ENCODE data around the gene GUCY1A2. TPM values are rescaled to one million over a fixed set of nuclear protein-coding genes. Genes with fewer than 3 reads are reported as not detected.

Gene GUCY1A2
- polyA plus RNA-seq, 1 donor from 2014 or later, result not detected

- no peaks in the 10 kb centered on the region for H3K4me1 Mint-ChIP-seq
- H3K27ac Mint-ChIP-seq, result no peak overlapping the region
- H3K9me3 Mint-ChIP-seq, result no peaks in the 10 kb centered on the region
- no peaks in the 10 kb centered on the region for H3K27me3 Mint-ChIP-seq
- no peaks in the 10 kb centered on the region for H3K36me3 Mint-ChIP-seq
- no peak overlapping the region for H3K4me3 Mint-ChIP-seq
Measured at GRCh38 chr11:106679581-106679980, 338.7 kb downstream of the GUCY1A2 start.

- Mint-ChIP-seq H3K4me3 (no peak overlapping the region), H3K36me3 (no peaks in the 10 kb centered on the region), H3K4me1 (no peaks in the 10 kb centered on the region), H3K27ac (no peak overlapping the region), H3K27me3 (no peaks in the 10 kb centered on the region), H3K9me3 (no peaks in the 10 kb centered on the region)
Measured at GRCh38 chr11:106679181-106679580, 339.1 kb downstream of the GUCY1A2 start.

DNA sequence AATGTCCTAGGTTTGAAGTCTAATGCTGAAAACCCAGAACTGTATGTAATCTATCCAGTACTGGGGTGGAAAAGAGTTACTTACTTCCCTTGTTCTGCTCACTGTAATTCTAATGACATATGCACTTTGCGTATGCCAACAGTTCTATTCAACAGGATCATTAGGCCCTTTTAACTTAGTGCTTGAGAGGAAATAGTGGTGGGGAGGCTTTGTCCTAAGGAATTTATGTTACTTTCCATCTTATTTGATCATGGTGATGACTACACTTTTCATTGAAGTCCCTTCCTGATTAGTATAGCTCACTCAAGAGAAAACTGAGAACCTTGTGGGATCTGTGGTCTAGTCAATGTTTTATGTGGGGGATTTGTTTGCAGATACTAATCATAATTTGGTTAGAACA lies 348.2 kb downstream of the GUCY1A2 start:
- Mint-ChIP-seq H3K4me1 (no peaks in the 10 kb centered on the region), H3K9me3 (peaks cover 0 to 4% (median 1%) of the 10 kb centered on the region in 3 donors), H3K27ac (no peak overlapping the region), H3K4me3 (no peak overlapping the region), H3K27me3 (no peaks in the 10 kb centered on the region), H3K36me3 (peaks cover 1% of the 10 kb centered on the region)

DNA sequence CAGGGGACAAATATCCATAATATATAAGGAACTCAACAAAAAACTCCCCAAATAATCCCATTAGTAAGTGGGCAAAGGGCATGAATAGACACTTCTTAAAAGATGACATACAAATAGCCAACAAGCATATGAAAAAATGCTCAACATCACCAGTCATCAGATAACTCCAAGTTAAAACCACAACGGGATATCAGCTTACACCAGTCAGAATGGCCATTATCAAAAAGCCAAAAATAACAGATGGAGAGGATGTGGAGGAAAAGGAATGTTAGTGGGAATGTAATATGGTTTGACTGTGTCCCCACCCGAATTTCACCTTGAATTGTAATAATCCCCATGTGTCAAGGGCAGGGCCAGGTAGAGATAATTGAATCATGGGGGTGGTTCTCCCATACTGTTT lies 350.1 kb downstream of the GUCY1A2 start:
- H3K36me3 Mint-ChIP-seq, result peaks cover 1% of the 10 kb centered on the region
- H3K9me3 Mint-ChIP-seq, result peaks cover 0 to 4% (median 1%) of the 10 kb centered on the region in 3 donors
- no peak overlapping the region for H3K27ac Mint-ChIP-seq
- no peaks in the 10 kb centered on the region for H3K27me3 Mint-ChIP-seq
- H3K4me1 Mint-ChIP-seq, result no peaks in the 10 kb centered on the region
- H3K4me3 Mint-ChIP-seq, result no peak overlapping the region

GRCh38 chr11:106656646-106657045 lies 361.6 kb downstream of the GUCY1A2 start:
- H3K27me3 Mint-ChIP-seq, result no peaks in the 10 kb centered on the region
- no peaks in the 10 kb centered on the region for H3K4me1 Mint-ChIP-seq
- no peak overlapping the region for H3K27ac Mint-ChIP-seq
- peaks cover 0 to 7% (median 3%) of the 10 kb centered on the region in 3 donors for H3K9me3 Mint-ChIP-seq
- H3K4me3 Mint-ChIP-seq, result no peak overlapping the region
- H3K36me3 Mint-ChIP-seq, result no peaks in the 10 kb centered on the region

GRCh38 chr11:106644824-106645223 lies 373.5 kb downstream of the GUCY1A2 start:
- Mint-ChIP-seq H3K36me3 (no peaks in the 10 kb centered on the region), H3K27ac (no peak overlapping the region), H3K4me3 (no peak overlapping the region), H3K9me3 (peaks cover 0 to 11% (median 6%) of the 10 kb centered on the region in 3 donors), H3K27me3 (no peaks in the 10 kb centered on the region), H3K4me1 (no peaks in the 10 kb centered on the region)

DNA sequence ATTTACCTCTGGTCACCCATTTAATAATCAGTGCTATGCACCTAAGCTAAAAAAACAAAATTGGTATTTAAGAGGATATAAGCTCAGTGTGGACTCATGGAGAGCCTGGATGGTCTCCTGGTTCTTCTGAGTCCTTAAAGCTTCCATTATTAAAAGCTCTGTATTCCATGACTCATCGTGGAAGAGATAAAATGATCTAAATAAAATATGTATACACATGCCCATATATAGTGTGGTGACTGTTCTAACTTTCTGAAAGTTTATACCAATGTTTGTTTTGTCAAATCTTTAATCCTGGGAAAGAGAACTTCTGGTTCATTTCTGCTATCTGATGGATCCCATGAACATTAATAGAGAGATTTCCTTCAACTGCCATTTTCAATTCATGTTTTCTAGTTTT lies 375.9 kb downstream of the GUCY1A2 start:
- H3K9me3 Mint-ChIP-seq, result peaks cover 0 to 13% (median 6%) of the 10 kb centered on the region in 3 donors
- no peaks in the 10 kb centered on the region for H3K4me1 Mint-ChIP-seq
- no peak overlapping the region for H3K4me3 Mint-ChIP-seq
- no peak overlapping the region for H3K27ac Mint-ChIP-seq
- no peaks in the 10 kb centered on the region for H3K27me3 Mint-ChIP-seq
- H3K36me3 Mint-ChIP-seq, result no peaks in the 10 kb centered on the region

DNA sequence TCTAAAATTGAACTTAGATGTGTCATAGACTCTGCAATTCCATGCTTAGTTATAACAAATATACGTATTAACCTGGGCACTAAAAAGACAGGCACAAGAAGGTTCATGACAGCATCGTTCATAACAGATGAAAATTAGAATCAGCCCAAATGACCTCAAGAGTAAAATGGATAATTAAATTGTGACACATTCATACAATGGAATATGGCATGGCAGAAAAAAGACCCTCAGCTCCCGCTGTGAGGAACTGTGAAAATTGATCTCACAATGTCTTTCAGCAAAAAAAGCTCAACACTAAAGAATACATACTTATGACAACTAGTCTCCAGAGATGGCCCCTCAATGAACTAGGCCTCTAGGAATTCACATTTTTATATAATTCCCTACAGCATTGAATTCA lies 386.0 kb downstream of the GUCY1A2 start:
- no peaks in the 10 kb centered on the region for H3K27me3 Mint-ChIP-seq

DNA sequence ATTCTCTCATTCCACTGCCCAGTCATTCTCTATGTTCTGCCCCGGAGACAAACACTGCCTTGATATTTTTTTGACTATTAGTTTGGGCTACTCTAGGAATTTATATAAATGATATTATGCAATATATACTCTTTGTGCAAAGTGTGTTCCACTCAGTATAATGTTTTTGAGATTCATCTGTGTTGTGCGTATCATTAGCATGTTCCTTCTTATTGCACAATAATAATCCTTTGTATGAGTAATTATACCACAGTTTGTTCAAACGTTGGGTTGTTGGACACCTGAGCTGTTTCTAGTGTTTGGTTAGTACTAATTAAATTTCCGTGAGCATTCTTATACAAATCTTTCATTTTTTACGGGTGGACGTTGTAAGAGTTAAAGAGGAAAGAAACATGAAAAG lies 390.6 kb downstream of the GUCY1A2 start:
- H3K27ac Mint-ChIP-seq, result no peak overlapping the region
- H3K4me1 Mint-ChIP-seq, result no peaks in the 10 kb centered on the region
- peaks cover 6 to 10% (median 8%) of the 10 kb centered on the region in 3 donors for H3K9me3 Mint-ChIP-seq
- no peak overlapping the region for H3K4me3 Mint-ChIP-seq
- H3K36me3 Mint-ChIP-seq, result no peaks in the 10 kb centered on the region
- no peaks in the 10 kb centered on the region for H3K27me3 Mint-ChIP-seq

More for the DNA sequence above, 386.0 kb downstream of the GUCY1A2 start:
- no peaks in the 10 kb centered on the region for H3K36me3 Mint-ChIP-seq
- no peak overlapping the region for H3K4me3 Mint-ChIP-seq
- H3K4me1 Mint-ChIP-seq, result no peaks in the 10 kb centered on the region
- H3K27ac Mint-ChIP-seq, result peak overlapping the region in 1 of 3 donors; percentile 51
- H3K9me3 Mint-ChIP-seq, result peaks cover 6 to 12% (median 7%) of the 10 kb centered on the region in 3 donors

DNA sequence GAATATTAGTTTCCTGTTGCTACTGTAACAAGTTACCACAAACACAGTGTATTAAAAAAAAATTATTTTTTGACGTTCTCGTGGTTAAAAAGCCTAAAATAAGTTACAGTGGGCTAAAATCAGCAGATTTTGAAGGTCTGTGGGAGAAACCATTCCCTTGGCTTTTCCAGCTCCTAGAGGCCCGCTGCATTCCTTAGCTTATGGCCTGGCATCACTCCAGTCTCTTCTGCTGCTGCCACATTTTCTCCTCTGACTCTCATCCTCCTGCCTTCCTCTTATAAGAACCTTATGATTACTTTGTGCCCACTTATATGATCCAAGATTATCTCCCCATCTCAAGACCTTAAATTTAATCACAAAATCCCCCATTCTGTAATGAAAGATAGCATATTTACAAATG lies 392.7 kb downstream of the GUCY1A2 start:
- H3K9me3 Mint-ChIP-seq, result peaks cover 4 to 16% (median 7%) of the 10 kb centered on the region in 3 donors
- H3K4me3 Mint-ChIP-seq, result no peak overlapping the region
- H3K36me3 Mint-ChIP-seq, result no peaks in the 10 kb centered on the region
- H3K4me1 Mint-ChIP-seq, result no peaks in the 10 kb centered on the region
- no peak overlapping the region for H3K27ac Mint-ChIP-seq
- H3K27me3 Mint-ChIP-seq, result no peaks in the 10 kb centered on the region

DNA sequence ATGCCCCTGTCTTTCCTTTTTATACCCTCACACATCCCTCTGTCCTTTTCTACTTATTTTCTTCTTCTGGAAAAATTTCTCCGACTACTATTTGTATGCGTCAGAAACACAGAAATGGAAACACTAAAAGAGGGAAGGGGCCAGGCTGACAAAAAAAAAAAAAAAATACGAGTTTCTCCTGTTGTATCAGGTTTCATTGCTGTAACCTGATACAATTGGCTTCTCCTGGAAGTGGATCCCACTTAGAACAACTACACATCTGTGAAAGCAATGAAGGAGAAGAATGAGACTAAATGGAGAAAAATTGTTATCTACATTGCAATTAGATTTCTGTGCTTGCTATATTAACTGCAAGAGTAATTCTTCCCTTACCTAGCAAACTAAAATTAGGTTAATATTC lies 393.9 kb downstream of the GUCY1A2 start:
- Mint-ChIP-seq H3K27me3 (no peaks in the 10 kb centered on the region), H3K9me3 (peaks cover 4 to 18% (median 7%) of the 10 kb centered on the region in 3 donors), H3K36me3 (no peaks in the 10 kb centered on the region), H3K4me3 (no peak overlapping the region), H3K4me1 (no peaks in the 10 kb centered on the region), H3K27ac (no peak overlapping the region)
